ENCODE results near the gene TOPBP1. TPM values are rescaled to one million over a fixed set of nuclear protein-coding genes. Genes with fewer than 3 reads are reported as not detected.
A peak's percentile ranks its signal among the peaks of the same experiment; 100 is the strongest.
"Not testable (repeated sequence)": the region's sequence is repeated elsewhere in the genome, so short reads cannot be mapped to it uniquely, and the experiment has no call there.

Gene TOPBP1
- polyA plus RNA-seq (2013, experiment 1 of 2; ENCODE audit: insufficient read length) = 28.8 TPM
- polyA plus RNA-seq (2013, experiment 2 of 2; ENCODE audit: insufficient read length) = 16.0 TPM

GRCh38 chr3:133661454-133662277, at the start of gene TOPBP1:
TOPBP1 (minus strand) TSS chr3:133661941; CDS start chr3:133661127, 814 bp downstream.
- DNase-seq = peak; percentile 74

- no peak for DNase-seq
Measured at GRCh38 chr3:133711013-133711412, 49.3 kb upstream of the TOPBP1 start.

GRCh38 chr3:133709139-133709750, 47.5 kb upstream of the TOPBP1 start:
- DNase-seq = no peak

GRCh38 chr3:133706033-133706432, 44.3 kb upstream of the TOPBP1 start:
- no peak for DNase-seq

GRCh38 chr3:133703915-133704314, 42.2 kb upstream of the TOPBP1 start:
- DNase-seq = no peak

- DNase-seq = no peak
Measured at GRCh38 chr3:133701435-133702358, 40.0 kb upstream of the TOPBP1 start.

GRCh38 chr3:133700351-133700750, 38.6 kb upstream of the TOPBP1 start:
- no peak for DNase-seq

- no peak for DNase-seq
Measured at GRCh38 chr3:133699903-133700302, 38.2 kb upstream of the TOPBP1 start.

GRCh38 chr3:133699467-133699866, 37.7 kb upstream of the TOPBP1 start:
- DNase-seq = no peak

- DNase-seq = no peak
Measured at GRCh38 chr3:133697960-133698359, 36.2 kb upstream of the TOPBP1 start.

GRCh38 chr3:133695560-133696171, 33.9 kb upstream of the TOPBP1 start:
- DNase-seq = no peak

- no peak for DNase-seq
Measured at GRCh38 chr3:133694288-133695268, 32.8 kb upstream of the TOPBP1 start.

- DNase-seq = no peak
Measured at GRCh38 chr3:133693821-133694220, 32.1 kb upstream of the TOPBP1 start.

GRCh38 chr3:133692759-133693158, 31.0 kb upstream of the TOPBP1 start:
- DNase-seq = no peak

GRCh38 chr3:133691273-133692107, 29.7 kb upstream of the TOPBP1 start:
- peak; percentile 2 for DNase-seq

GRCh38 chr3:133677993-133678392, 16.3 kb upstream of the TOPBP1 start:
- DNase-seq = not testable (repeated sequence)

GRCh38 chr3:133676336-133677118, 14.8 kb upstream of the TOPBP1 start:
- no peak for DNase-seq

- no peak for DNase-seq
Measured at GRCh38 chr3:133675631-133676335, 14.0 kb upstream of the TOPBP1 start.

Data from fibroblast of skin of back (primary cell).